KMS-11 (cell line): Measurements from ENCODE around the gene PCSK5.

Source experiments
- H2AFZ ChIP-seq: fragments of 200-600 bp; sonication (generic); 2 replicates; pipeline ENCODE4 v1.6.1; 2016; ENCODE audit warnings: antibody characterized with exemption, mixed run types, low read depth
- H3K27ac ChIP-seq: fragments of 200-600 bp; sonication (generic); 2 replicates; pipeline ENCODE4 v1.6.1; 2016; ENCODE audit warnings: mild to moderate bottlenecking, mixed run types
- H3K27me3 ChIP-seq: fragments of 200-600 bp; sonication (generic); 2 replicates; pipeline ENCODE4 v1.6.1; 2017; ENCODE audit warnings: mild to moderate bottlenecking, low read depth, mixed run types, moderate library complexity; ENCODE audit not compliant: insufficient read depth
- H3K36me3 ChIP-seq: fragments of 200-600 bp; sonication (generic); 2 replicates; pipeline ENCODE4 v1.6.1; 2017; ENCODE audit warnings: mild to moderate bottlenecking, mixed run types; ENCODE audit not compliant: insufficient read depth
- H3K4me1 ChIP-seq: fragments of 200-600 bp; sonication (generic); 2 replicates; pipeline ENCODE4 v1.6.1; 2016; ENCODE audit warnings: mild to moderate bottlenecking, low read depth, mixed run types; ENCODE audit not compliant: poor library complexity, severe bottlenecking
- H3K4me2 ChIP-seq: fragments of 200-600 bp; sonication (generic); 2 replicates; pipeline ENCODE4 v1.7.0; 2016; ENCODE audit warnings: mild to moderate bottlenecking, mixed run types
- H3K4me3 ChIP-seq: fragments of 200-600 bp; sonication (generic); IDR thresholded peaks from 2 replicates; pipeline ENCODE4 v1.6.1; 2017; ENCODE audit warnings: low read depth, low read length, mixed read lengths; ENCODE audit not compliant: insufficient read depth
- H3K79me2 ChIP-seq: fragments of 200-600 bp; sonication (generic); 2 replicates; pipeline ENCODE4 v1.6.1; 2016; ENCODE audit warnings: low read depth, mixed run types; ENCODE audit not compliant: insufficient read depth
- H3K9ac ChIP-seq: fragments of 200-600 bp; sonication (generic); 2 replicates; pipeline ENCODE4 v1.6.1; 2016; ENCODE audit warnings: mild to moderate bottlenecking, mixed run types
- H4K20me1 ChIP-seq: fragments of 200-600 bp; sonication (generic); 2 replicates; pipeline ENCODE4 v1.6.1; 2016; ENCODE audit warnings: mild to moderate bottlenecking, mixed run types; ENCODE audit not compliant: insufficient read depth
- TF ChIP-seq, protein P1 (sequence below): fragments of 200-600 bp; sonication (generic); conservative IDR thresholded peaks from 2 replicates; pipeline ENCODE4 v1.6.1; 2017; ENCODE audit warnings: low read depth, mild to moderate bottlenecking, antibody characterized with exemption, low read length, moderate library complexity, mixed read lengths

PCSK5 gene

DNA sequence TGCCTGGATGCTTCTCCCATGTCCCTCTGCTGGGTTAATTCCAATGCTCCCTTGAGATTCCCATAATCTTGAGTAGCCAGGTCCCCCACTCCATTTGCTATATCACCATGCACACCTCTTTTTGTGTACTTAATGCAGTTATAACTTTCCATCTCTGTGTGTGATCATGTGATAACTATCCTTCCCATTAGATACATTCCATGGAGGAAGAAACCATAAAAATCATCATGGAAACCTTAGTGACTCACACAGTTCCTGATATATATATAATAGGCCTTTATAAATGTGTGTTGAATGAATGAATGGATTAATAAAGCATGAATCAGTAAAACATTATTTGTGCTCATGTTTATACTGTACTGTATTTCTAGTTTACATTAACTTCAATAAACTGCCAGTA, 104.6 kb downstream of the PCSK5 start:
- Histone ChIP-seq H3K4me2 (no peak overlapping the region), H3K79me2 (no peaks in the 10 kb centered on the region), H3K9ac (no peak overlapping the region), H3K27me3 (no peaks in the 10 kb centered on the region), H2AFZ (no peak overlapping the region), H3K4me1 (no peaks in the 10 kb centered on the region), H4K20me1 (no peaks in the 10 kb centered on the region), H3K27ac (no peak overlapping the region), H3K36me3 (no peaks in the 10 kb centered on the region), H3K4me3 (no peak overlapping the region)
- TF ChIP-seq, protein P1, sequence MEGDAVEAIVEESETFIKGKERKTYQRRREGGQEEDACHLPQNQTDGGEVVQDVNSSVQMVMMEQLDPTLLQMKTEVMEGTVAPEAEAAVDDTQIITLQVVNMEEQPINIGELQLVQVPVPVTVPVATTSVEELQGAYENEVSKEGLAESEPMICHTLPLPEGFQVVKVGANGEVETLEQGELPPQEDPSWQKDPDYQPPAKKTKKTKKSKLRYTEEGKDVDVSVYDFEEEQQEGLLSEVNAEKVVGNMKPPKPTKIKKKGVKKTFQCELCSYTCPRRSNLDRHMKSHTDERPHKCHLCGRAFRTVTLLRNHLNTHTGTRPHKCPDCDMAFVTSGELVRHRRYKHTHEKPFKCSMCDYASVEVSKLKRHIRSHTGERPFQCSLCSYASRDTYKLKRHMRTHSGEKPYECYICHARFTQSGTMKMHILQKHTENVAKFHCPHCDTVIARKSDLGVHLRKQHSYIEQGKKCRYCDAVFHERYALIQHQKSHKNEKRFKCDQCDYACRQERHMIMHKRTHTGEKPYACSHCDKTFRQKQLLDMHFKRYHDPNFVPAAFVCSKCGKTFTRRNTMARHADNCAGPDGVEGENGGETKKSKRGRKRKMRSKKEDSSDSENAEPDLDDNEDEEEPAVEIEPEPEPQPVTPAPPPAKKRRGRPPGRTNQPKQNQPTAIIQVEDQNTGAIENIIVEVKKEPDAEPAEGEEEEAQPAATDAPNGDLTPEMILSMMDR, result no peak

DNA sequence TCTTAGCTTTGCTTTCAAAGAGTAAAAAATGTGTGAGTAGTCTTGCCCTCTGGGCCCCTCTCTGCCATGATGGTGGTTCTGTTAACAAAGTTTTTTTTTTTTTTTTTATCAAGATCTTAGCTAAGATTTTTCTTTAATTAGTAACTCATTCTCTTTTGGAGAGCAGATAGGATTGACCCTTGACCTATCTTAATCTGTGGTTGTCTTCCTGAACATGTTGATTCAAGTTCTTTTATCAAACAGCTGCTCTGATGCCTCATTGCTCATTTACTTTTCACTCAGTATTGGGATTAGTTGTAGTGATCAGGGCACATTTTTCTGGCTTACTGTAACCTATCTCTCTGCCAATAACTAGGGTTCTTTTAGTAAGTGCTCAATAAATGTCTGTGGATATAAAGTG, 106.3 kb downstream of the PCSK5 start:
- Histone ChIP-seq H4K20me1 (no peaks in the 10 kb centered on the region), H3K27me3 (no peaks in the 10 kb centered on the region), H3K4me1 (no peaks in the 10 kb centered on the region), H3K9ac (no peak overlapping the region), H2AFZ (no peak overlapping the region), H3K4me3 (no peak overlapping the region), H3K4me2 (no peak overlapping the region), H3K79me2 (no peaks in the 10 kb centered on the region), H3K27ac (no peak overlapping the region), H3K36me3 (no peaks in the 10 kb centered on the region)
- TF ChIP-seq, protein P1, result no peak

DNA sequence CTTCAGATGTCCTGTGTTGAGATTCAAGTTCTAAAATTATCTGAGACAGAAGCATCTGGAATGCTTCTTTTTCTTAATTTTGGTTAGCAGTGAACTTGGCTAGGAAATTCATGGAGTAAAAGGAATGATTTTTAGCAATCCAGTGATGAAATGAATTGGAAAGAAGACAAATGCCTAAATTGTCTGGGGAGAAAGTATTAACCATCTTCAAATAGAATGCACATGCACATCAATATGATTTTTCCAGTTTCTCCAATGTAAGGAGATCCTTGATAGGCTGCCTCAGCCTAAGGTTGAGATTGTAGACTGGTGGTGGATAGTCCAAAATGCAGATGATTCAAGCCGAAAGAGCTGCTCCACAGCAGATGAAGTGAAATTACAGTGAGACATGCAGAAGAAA, 106.7 kb downstream of the PCSK5 start:
- no peak overlapping the region for H2AFZ ChIP-seq
- no peak overlapping the region for H3K4me2 ChIP-seq
- H3K9ac ChIP-seq, result no peak overlapping the region
- no peak overlapping the region for H3K4me3 ChIP-seq
- H4K20me1 ChIP-seq, result no peaks in the 10 kb centered on the region
- H3K27ac ChIP-seq, result no peak overlapping the region
- H3K4me1 ChIP-seq, result no peaks in the 10 kb centered on the region
- TF ChIP-seq, protein P1, result no peak
- no peaks in the 10 kb centered on the region for H3K36me3 ChIP-seq
- no peaks in the 10 kb centered on the region for H3K27me3 ChIP-seq
- no peaks in the 10 kb centered on the region for H3K79me2 ChIP-seq

DNA sequence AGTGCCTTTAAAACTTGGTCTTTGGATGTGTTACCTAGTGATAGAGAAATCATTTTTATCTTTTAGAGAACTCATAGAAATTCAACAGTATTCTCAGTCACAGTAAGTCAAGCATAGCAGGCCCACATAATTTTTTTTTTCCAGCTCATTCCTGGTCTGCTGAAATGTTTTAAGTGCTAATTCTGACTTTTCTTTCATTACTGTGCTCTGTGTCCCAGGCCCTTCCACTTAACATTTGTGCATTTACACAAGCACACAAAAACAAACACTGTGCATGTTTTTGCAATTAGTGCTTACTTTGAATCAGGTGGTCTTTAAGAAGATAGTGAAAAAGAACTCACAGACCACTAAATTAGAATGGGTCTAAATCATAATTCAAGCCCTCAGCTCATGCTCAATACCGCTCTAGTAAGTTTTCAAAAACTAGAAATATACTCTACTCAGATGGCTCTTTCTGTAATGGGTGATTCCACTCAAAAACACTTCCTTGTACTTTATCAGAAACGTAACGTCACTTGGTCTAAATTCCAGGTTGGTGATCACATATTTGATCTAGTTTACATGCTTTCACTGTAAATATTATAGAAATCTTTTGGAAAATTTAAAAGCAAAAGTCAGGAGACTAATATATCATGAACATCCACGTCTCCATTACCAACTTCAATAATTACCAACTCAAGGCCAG, 107.8 kb downstream of the PCSK5 start:
- TF ChIP-seq, protein P1, result no peak
- Histone ChIP-seq H3K36me3 (no peaks in the 10 kb centered on the region), H3K4me3 (no peak overlapping the region), H3K4me2 (no peak overlapping the region), H3K4me1 (no peaks in the 10 kb centered on the region), H2AFZ (no peak overlapping the region), H3K79me2 (no peaks in the 10 kb centered on the region), H4K20me1 (no peaks in the 10 kb centered on the region), H3K27ac (no peak overlapping the region), H3K27me3 (no peaks in the 10 kb centered on the region), H3K9ac (no peak overlapping the region)
